GM19397 (cell line): ENCODE data around the gene MEIS2.

Experiments
- ATAC-seq: cut with Tn5 transposase; IDR thresholded peaks from one replicate; pipeline ENCODE4 v1.9.1; 2021; ENCODE audit warnings: mild to moderate bottlenecking, moderate library complexity; ENCODE audit not compliant: unreplicated experiment

MEIS2 gene

DNA sequence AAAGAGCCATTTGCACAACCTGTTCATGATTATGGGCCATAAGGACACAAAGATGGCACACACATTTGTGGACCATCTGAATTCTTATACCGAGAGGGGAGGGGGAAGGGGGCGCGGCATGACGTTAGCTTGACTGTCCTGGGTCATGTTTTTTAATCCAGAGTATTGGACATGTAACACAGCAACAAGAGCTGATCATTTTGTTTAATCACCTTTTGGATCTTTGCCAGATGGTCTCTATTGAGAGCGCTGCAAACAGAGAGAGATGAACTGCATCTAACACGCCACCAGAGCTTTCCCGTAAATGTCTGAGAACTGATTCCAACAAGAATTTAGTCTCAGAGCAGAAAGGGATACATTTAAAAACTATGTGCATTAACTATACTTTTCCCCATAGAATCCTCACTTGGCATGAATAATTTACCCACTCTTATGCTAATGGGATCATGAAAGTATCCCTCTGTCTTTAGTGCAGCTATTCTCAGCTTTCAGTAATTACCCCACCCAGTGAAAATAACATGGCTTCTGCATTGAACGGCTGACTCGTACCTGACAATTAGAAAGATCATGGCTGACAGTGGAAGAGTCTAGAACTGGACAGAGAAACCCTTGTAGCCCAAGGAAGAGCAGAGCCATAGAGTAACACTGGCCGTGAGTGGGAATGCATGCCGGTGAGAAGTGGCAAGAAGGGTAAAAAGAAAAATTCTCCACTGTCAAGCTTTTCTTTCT, 22.6 kb downstream of the MEIS2 start:
- no peak for ATAC-seq

DNA sequence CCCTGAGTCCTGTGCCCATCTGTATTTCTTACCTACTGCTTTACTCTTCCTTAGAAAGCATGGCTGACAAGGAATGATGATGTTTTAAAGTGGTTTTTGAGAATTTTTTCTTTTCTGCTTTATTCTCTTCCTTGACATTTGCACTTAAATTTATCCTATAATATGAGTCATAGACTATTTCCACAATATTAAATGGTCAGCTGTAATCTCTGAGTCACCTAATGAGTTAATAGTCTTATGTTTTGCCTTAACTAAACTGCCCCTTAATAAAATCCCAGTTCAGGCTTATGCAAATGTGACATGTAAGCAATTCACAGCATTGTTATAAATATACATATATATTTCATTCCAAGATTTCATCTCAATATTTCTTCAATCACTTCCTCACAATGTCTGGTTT, 23.8 kb downstream of the MEIS2 start:
- no peak for ATAC-seq

DNA sequence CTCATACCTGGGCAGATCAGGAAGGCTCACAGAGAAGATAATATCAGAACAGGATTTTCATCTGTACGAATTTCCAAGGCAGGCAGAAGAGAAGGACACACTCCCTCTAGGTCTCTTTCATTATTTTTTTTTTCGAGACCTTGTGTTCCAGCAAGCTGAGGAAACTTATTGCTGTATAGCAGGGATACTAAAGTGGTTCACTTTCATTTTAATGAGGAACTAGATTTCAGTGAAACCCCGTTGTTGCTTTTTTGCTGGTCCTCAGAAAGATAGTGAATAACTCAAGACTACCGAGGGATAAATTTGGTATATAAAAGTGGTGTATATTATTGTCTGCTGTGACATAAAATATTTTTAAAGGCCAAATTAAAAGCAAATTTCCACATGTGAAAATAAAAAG, 24.6 kb downstream of the MEIS2 start:
- ATAC-seq: no peak

DNA sequence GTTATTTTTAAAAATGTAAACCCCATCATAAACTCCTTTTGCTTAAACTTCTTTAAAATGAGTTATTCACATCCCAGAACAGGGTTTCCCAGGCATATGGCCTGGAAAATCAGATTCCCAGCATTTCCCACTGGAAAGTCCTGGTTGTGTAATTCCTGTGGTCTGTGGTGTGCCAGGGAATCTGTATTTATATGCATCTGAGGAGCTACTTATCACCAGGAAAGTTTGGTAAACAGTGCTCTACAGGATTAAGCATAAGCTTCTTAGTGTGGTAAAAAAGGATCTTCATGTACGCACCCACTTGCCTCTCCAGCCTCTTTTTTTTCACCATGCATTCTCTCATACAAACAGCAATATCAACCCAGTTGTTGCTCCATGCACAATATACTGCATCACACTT, 28.2 kb downstream of the MEIS2 start:
- ATAC-seq: no peak

DNA sequence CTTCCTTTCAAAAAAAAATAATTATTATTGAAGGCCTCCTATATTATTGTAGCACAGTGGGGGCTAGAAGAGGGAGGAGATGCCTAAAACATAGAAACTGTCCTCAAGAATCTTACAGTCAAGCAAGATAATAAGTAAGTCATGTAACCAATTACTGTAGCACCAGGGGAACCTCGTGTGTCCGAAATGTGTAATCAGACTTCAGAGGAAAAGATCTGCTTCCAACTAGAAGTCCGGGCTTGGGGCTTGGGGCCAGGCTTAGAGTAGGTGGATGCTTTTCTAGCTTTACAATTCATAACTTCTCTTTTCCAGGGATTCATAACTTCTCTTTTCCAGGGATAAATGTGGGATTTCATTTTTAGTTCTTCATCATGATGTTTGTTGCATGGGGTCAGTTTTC, 29.2 kb downstream of the MEIS2 start:
- ATAC-seq: no peak

DNA sequence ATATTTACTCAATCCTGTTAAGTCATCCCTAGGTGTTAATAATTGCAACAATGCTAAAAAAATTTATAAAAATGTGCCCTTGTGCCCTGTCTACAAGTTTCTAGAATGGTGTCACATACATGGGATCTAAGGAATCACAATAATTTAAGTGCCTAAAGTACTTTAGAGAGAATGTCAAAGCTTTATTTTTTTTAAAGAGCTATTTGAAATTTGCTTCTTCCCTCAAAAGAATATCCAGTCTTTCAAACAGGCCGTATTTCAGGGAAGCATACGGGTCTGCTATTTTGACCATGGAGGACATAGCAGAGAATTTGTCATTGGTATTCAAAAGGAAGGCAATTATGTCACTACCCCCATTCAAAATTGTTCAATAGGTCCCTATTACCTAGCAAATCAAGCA, 29.7 kb downstream of the MEIS2 start:
- ATAC-seq: no peak

DNA sequence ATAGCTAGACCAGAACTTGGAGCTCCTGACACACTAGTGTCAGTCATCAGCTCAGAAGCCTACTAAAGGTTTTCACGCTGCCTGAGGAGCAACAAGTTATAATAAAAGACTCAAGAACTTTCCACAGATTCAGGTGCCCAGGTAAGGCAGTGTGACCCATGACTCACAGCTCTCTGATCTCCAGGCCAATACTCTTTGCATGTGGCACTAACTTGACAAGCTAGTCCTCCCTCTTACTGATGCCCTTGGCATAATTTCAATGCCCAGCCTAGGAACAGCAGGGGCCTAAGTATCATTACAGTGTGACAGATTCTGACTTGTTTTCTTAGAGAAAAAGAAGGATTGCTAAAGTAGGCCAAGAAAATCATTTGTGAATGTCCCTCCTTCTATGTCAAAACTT, 38.4 kb downstream of the MEIS2 start:
- no peak for ATAC-seq

DNA sequence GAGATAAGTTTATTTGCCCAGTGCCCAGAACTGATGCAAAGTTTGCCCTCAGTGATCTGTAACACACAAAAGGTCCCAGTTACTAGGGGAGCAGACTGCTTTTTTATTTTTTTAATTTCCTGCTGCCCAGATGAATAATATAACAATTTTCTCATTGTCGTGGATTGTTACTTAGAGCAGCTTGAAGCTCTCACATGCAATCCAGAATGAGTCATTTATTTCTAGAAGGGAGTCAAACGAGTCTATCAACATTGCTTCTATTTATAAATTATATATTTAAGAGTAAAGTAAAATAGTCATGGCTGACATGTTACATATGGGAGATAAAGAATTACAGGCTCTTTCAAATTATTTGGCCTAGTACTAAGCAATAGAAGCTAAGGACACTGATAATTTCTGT, 41.3 kb downstream of the MEIS2 start:
- no peak for ATAC-seq

DNA sequence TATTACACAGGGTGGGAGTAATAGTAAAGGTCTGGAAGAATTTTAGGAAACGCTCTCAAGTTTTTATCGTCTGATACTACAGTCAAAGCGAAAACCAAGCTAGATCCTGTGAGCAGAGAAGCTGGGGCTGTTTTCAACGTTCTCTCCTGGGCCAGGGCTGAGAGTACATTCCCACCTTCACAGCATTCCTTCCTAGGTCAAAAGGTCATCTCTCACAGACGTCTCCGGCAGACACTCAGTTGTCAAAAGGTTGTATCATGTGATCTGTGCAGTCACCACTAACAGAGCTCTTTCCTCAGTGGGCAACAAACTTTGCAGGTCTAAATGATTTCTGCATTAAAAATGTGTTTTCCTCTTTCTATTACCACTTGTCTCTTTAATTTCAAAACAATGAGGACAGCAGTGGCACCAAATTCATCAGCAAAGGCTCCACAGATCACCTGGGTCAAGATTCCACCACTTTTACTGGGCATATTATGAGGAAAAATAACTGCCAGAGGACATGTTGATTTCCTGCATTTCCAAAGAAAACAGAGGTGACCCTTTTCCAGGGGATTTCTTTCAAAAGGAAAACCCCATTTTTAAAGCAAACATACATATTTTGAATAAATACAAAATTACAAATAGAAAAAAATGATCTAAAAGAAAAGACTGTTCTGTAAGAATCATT, 41.9 kb downstream of the MEIS2 start:
- no peak for ATAC-seq

DNA sequence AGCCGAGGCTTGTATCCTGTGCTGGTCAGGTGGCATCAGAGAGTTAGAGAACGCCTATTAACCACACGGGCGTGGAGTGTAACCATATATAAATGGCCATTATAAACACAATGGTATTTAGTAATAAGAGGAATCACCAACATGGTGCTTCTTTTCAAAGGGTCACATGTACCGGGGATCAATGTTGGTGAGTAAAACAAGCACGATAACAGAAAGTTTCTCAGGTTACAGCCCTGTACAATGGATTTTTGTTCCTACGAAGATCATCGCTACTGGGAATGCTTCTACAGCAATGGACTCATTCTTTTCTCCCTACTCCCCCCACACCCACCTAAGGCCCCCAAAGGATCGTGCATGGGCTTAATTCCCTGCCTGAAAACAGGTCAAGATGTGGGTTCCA, 42.5 kb downstream of the MEIS2 start:
- no peak for ATAC-seq

DNA sequence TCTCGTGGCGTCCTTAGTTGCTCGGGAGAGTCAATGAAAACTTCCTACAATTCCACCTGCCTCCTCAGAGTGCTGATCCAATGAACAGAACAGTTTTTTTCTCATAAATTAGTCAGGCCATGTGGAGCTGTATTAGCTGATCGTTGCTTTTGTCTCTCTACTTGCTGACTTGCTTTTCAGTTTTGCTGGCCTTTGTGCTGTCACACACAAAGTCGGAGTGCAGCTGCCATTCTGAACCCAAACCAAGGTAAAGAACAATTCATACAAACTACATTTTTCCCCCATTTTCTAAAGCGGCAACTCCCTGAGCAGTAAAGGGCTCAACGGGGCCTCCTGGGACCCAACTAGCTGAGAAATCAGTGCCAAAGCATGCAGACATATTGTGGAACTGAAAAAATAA, 43.1 kb downstream of the MEIS2 start:
- no peak for ATAC-seq

DNA sequence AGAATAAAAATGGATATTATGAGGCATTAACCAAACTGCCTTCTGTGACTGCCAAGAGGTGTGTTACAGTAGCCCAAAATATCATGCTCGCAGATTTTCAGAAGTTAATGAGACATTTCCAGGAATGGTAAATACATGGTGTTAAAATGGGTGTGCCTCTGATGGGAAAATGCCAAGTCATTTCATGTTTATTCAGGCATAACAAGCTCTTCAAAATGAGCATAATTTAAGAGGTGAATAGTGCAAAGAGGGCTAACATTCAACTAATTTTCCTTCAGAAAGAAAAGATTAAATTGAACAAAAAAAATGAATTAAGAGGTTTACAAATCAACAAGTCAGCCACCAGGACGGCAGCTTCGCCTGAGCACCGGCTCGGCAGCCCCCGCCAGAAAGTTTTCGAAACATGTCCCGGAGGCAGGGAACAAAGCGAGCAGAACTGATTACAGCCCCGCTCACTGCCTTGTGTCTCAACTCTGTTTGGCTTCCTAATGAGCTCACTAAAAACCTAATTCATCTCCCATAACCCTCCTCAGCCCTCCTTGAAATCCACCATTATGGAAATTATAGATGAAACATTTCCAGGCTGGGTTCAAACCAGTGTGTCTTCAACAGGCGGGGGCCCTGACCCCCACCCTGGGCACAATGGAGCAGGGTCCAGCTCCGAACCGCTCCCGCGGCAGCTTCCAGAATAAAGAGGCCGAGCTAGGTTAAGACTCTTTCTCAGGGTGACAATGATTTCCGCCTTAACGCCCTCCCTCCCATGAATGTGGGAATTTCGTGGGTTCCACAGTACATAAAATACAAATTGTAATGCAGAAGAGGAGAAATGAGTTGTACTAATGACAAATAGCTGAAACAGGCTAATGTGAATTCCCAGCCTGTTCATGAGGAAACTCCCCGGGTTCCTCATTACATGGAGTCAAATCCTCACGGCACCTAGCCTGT, 43.9 kb downstream of the MEIS2 start:
- no peak for ATAC-seq

DNA sequence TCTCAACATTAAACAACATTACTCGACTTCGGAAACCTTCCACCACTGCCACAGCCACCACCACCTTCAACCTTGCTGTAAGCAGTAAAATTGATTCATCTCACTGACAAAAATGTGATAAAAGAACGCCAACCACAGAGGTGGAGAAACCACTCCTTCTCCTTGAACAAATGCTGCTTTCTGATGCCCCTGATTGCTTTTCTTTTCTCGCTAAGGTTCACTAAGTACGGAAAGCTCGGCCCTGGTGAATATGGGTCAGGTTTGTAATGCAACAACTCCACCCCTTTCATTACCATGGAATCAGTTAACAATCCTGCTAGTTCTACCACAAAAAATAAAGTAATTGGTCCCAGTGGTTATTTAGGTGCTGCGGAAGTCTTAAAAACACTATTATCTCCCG, 44.9 kb downstream of the MEIS2 start:
- no peak for ATAC-seq

DNA sequence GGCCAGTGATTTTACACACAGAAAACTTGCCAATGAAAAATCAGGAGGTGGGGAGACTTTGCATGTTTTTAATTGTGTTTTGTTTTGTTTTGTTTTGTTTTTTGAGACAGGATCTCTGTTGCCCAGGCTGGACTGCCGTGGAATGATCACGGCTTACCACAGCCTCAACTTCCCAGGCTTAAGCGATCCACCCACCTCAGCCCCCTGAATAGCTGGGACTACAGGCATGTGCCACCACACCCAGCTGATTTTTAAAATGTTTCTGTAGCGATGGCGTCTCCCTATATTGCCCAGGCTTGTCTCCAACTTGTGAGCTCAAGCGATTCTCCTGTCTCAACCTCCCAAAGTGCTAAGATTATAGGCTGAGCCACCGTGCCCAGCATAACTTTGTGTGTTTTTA, 46.0 kb downstream of the MEIS2 start:
- no peak for ATAC-seq

DNA sequence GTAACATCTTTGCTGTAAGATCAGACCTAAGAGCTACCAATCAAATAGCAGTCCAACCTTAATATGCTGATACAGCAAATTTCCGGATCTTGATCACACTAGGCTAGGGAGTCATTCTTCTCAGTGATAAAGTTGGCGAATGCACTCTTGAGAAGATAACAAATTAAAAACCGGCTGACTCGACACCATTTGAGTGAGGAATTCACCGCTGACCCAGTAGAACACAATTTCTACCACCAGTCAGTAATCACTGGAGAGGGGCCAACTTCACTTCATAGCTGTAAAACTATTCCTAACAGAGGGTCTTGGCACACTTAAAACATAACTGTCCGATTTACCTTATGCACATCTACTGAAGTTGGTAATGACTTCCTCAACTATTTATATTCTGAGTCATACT, 47.2 kb downstream of the MEIS2 start:
- ATAC-seq: no peak

DNA sequence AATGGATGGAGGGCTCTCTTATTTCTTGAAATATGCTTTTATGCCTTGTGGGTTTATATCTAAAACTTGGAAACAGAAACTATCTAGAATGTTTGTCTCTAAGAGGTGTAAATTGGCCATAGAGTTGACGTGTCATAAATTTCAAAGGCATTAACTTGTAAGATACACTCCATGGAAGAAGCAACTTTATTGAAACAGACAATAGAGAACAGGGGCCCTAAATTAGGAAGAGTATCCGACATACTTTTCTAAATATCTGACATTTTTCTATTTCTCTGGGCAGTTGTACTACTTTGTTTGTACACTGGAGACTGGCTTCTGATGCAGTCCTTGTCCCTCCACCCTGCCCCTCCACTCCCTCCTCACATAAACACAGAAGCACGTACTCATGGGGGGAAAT, 50.0 kb downstream of the MEIS2 start:
- ATAC-seq: no peak

DNA sequence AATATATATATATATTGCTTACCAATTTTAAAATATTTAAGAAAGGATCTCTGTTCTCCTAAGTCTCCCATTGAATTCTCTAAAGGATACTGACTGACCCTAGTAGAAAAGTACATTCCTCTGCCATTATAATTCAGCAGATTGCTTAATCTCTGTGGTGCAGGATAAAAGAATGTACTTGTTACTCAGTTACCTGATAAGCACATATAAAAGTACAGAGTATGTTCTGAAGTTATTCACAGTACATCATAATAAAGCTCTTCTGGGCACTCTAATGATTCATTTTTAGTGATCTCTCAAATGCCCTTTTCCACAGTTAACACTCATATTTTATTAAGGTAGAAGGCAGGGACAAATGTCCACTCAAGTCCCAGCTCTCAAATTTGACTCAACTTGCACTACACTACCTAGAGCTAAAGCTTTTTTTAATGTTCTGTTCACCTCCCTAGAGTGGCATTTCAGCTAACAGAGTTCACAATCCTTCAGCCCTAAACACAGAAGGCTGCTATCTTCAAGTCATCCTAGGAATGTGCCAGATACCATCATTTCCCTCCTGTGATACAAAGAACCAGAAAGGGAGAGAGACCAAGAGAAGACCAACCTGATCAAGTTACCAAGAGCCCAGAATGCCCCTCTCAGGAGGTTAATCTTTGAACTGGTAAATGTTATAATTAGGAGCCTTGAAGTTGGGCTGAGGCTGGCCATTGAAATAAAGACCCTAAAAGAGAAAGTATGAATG, 53.3 kb downstream of the MEIS2 start:
- no peak for ATAC-seq

DNA sequence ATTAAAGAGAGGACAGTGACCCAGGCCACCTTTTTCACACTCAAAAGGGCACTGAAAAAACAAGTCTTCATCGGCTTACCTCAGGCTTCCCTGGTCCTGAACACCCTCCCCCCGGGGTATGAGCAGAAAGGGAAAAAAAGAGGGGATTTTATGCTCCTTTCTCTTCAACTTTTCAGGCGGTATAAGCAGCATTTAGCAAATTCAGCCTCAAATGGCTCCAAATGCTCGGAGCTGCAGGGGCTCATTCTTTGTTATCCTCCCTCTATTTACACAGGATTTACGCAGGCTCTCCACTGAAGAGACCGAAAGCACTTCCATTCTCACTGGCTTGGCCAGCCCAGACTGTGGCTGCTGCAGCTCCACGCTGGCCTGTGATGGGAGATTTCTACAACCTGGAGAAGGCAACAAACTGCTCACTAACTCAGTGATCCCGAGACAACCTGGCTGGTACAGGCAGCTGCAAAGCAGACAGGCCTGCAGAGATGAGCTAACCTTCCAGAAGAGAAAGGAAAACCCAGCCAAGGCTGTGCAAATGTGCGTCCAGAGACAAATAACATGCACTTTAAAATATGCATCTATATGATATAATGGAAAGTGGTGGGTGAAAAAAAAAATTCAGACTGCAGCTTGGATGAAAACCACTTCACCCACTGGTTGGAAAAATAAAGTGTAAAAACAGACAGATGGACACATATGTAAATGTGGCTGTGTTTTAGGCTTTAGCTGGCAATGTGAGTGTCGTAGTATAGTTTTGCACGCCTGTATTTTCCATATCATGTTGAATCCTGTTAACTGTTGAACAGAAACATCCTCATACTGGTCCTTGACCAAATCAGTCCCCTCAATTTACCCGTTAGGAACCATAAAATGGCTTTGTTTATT, 54.2 kb downstream of the MEIS2 start:
- ATAC-seq: no peak

DNA sequence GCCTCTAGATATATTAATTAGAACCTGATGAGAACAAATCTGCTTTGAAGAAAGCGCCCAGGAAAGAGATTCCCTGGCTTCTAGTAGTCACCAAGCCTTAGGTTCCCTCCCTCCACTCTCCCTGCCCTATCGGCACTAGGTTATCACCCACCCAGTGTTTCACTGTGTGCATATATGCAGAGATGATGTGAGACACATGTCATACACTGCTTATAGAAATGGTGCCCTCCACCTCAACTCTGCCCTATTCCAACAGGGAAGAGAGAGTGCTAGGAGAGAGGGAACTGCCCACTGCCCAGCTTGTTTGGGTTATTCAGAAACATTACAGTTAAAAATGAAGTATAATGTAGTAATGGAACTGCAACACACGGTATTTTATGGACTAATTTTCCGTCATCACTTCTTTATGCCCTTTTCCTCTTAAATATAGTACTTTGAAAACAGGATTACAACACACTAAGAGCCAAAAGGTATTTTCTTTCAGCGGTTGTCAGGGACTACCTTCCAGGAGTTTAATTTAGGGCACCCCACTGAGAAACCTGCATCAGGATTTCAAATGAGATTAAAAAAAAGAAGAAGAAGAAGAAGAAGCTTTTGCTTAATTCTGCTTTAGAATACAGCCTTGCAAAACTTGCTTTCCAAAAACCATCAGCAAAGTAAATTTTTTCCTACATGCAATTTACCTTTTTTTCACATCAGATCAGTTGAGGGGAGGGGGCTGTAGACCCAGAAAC, 55.3 kb downstream of the MEIS2 start:
- ATAC-seq: no peak
